Measurements from ENCODE around the gene RAD51B.

The RAD51B gene

DNA sequence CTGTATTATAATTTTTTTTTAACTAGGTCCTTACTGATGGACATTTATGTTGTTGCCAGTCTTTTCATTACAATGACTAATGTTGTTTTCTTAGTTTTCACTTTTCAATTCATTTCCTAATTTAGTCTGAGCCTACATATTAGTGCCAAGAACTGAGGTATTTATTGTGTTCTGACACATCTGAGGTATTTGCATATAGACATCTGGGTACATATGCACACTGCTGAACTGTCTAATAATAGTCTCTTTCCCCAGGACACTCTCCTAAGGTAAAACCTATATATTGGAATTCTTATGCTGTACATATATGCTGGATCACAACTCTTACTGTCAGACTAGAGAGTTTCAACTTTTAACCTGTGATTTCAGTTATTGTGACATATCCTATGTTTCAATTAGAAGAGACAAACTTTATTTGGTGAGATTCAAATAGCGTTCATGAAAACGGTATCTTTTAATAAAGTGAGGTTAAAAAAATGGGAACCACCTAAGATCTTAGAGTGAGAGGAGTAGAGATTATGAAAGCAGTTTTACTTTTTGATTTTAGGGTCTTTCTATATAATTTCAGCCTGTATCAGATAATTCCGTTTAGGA, 263.2 kb downstream of the RAD51B start:
- no peak for TF ChIP-seq CTCF (IDR thresholded peaks at IDR 0.05; ENCODE audit: borderline replicate concordance, insufficient read depth, low read depth, low read length)
- H3K4me3 ChIP-seq (ENCODE audit: low read depth, low read length): no peak overlapping the region

DNA sequence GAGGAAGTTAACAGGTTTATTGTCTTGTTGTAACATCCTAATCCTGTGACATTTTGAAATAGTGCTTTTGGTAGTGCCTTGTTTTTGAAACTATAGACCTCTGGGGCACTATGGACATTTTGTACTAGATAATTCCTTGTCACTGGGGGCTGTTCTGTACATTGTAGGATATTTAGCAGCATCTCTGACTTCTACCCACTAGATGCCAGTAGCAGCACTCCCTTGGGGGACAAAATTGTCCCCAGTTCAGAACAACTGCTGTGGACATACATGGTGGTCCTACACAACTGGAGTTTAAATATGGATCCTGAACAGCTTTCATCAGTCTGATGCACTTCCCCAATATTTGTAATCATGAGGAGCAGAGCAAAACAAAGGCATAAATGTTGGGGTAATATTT, 264.7 kb downstream of the RAD51B start:
- no peak overlapping the region for H3K4me3 ChIP-seq (ENCODE audit: low read depth, low read length)
- TF ChIP-seq CTCF (IDR thresholded peaks at IDR 0.05; ENCODE audit: borderline replicate concordance, insufficient read depth, low read depth, low read length): peak; percentile 22; the same call in 1 of the 2 replicates

DNA sequence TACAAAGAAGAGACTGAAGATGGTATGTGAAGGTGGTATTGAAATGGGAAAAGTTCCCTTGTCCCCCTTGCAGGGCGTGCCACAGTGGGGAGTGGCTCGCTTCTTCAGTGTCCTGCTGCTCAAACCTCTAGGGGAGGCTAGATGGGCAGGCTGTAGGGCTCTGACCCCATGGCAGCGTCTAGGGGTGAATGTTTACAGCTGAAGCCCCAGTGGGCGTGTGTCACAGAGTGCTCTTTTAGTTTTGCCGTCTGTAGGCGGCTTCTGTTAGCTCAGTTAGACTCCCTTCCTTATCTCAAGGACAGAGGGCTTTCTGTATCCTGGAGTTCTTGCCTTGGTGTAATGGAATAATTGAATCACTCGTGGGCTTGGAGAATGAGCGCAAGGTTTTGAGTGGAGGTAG, 266.2 kb downstream of the RAD51B start:
- H3K4me3 ChIP-seq (ENCODE audit: low read depth, low read length): no peak overlapping the region
- no peak for TF ChIP-seq CTCF (IDR thresholded peaks at IDR 0.05; ENCODE audit: borderline replicate concordance, insufficient read depth, low read depth, low read length)

- TF ChIP-seq CTCF (IDR thresholded peaks at IDR 0.05; ENCODE audit: borderline replicate concordance, insufficient read depth, low read depth, low read length): no peak
- no peak overlapping the region for H3K4me3 ChIP-seq (ENCODE audit: low read depth, low read length)
Measured at GRCh38 chr14:68088451-68088854, 268.9 kb downstream of the RAD51B start.

GRCh38 chr14:68089146-68089731, 269.7 kb downstream of the RAD51B start:
- H3K4me3 ChIP-seq (ENCODE audit: low read depth, low read length): no peak overlapping the region

GRCh38 chr14:68094158-68094557, 274.6 kb downstream of the RAD51B start:
- no peak for TF ChIP-seq CTCF (IDR thresholded peaks at IDR 0.05; ENCODE audit: borderline replicate concordance, insufficient read depth, low read depth, low read length)

More at GRCh38 chr14:68089146-68089731, 269.7 kb downstream of the RAD51B start:
- TF ChIP-seq CTCF (IDR thresholded peaks at IDR 0.05; ENCODE audit: borderline replicate concordance, insufficient read depth, low read depth, low read length): no peak

GRCh38 chr14:68094752-68095151, 275.2 kb downstream of the RAD51B start:
- no peak for TF ChIP-seq CTCF (IDR thresholded peaks at IDR 0.05; ENCODE audit: borderline replicate concordance, insufficient read depth, low read depth, low read length)
- no peak overlapping the region for H3K4me3 ChIP-seq (ENCODE audit: low read depth, low read length)

More at GRCh38 chr14:68094158-68094557, 274.6 kb downstream of the RAD51B start:
- H3K4me3 ChIP-seq (ENCODE audit: low read depth, low read length): no peak overlapping the region
